ENCODE measurements around the gene FMN1.

The FMN1 gene

GRCh38 chr15:32859996-32860395, 334.5 kb downstream of the FMN1 start:
- no peak for TF ChIP-seq CTCF (conservative IDR thresholded peaks at IDR 0.05; ENCODE audit: low read depth)
- CTCF ChIA-PET, result no interaction called here
- POLR2A ChIA-PET (ENCODE audit: low non-redundant PET), result no interaction called here
- no peak overlapping the region for H3K27ac ChIP-seq
- no peak for DNase-seq (ENCODE audit: low spot score)

GRCh38 chr15:32859251-32859650, 335.3 kb downstream of the FMN1 start:
- ChIA-PET CTCF (interaction anchor here (0.6 kb wide), 1 partner anchor 198 kb away, joined by 3 read pairs; no protein-coding TSS in a partner anchor), POLR2A (ENCODE audit: low non-redundant PET) (no interaction called here)
- TF ChIP-seq CTCF (conservative IDR thresholded peaks at IDR 0.05; ENCODE audit: low read depth), result no peak
- no peak for DNase-seq (ENCODE audit: low spot score)
- H3K27ac ChIP-seq, result no peak overlapping the region

- ChIA-PET CTCF (no interaction called here), POLR2A (ENCODE audit: low non-redundant PET) (no interaction called here)
- TF ChIP-seq CTCF (conservative IDR thresholded peaks at IDR 0.05; ENCODE audit: low read depth), result no peak
- H3K27ac ChIP-seq, result no peak overlapping the region
- no peak for DNase-seq (ENCODE audit: low spot score)
These were observed 336.8 kb downstream of the FMN1 start for GRCh38 chr15:32857732-32858131.

GRCh38 chr15:32856753-32857152, 337.8 kb downstream of the FMN1 start:
- POLR2A ChIA-PET (ENCODE audit: low non-redundant PET), result no interaction called here
- no peak overlapping the region for H3K27ac ChIP-seq

GRCh38 chr15:32855942-32856341, 338.6 kb downstream of the FMN1 start:
- H3K27ac ChIP-seq, result no peak overlapping the region
- no peak for TF ChIP-seq CTCF (conservative IDR thresholded peaks at IDR 0.05; ENCODE audit: low read depth)
- peak; percentile 81 for DNase-seq (ENCODE audit: low spot score)
- ChIA-PET POLR2A (ENCODE audit: low non-redundant PET) (no interaction called here), CTCF (interaction anchor here (0.6 to 0.9 kb wide), 3 partner anchors 166 to 1499 kb away, joined by 3 to 5 read pairs (median 4); no protein-coding TSS in a partner anchor)

More at GRCh38 chr15:32856753-32857152, 337.8 kb downstream of the FMN1 start:
- TF ChIP-seq CTCF (conservative IDR thresholded peaks at IDR 0.05; ENCODE audit: low read depth), result no peak
- CTCF ChIA-PET, result no interaction called here
- DNase-seq (ENCODE audit: low spot score), result no peak

GRCh38 chr15:32853592-32853991, 340.9 kb downstream of the FMN1 start:
- CTCF ChIA-PET, result no interaction called here
- DNase-seq (ENCODE audit: low spot score), result no peak
- TF ChIP-seq CTCF (conservative IDR thresholded peaks at IDR 0.05; ENCODE audit: low read depth), result no peak
- no peak overlapping the region for H3K27ac ChIP-seq
- POLR2A ChIA-PET (ENCODE audit: low non-redundant PET), result no interaction called here

GRCh38 chr15:32852771-32853170, 341.7 kb downstream of the FMN1 start:
- ChIA-PET CTCF (no interaction called here), POLR2A (ENCODE audit: low non-redundant PET) (no interaction called here)
- DNase-seq (ENCODE audit: low spot score), result no peak
- TF ChIP-seq CTCF (conservative IDR thresholded peaks at IDR 0.05; ENCODE audit: low read depth), result no peak
- no peak overlapping the region for H3K27ac ChIP-seq
